ENCODE measurements around the gene SLC9B2.
A peak's percentile ranks its signal among the peaks of the same experiment; 100 is the strongest.

SLC9B2 gene

GRCh38 chr4:103074744-103075434 lies 1.7 kb downstream of the SLC9B2 start:
- no peak for TF ChIP-seq CTCF (IDR thresholded peaks at IDR 0.05; ENCODE audit: low read depth, low read length, missing control alignments)
- Histone ChIP-seq H3K36me3 (replicated peaks) (no peaks in the 10 kb centered on the region), H3K27ac (no peak overlapping the region), H3K4me3 (ENCODE audit: low read depth, low read length) (peak overlapping the region; percentile 78), H3K27me3 (replicated peaks) (no peaks in the 10 kb centered on the region)
- no peak for DNase-seq
- in situ Hi-C loops (cut with HindIII; ENCODE audit: low pct_ligation_motif_present, low sequenced_read_pairs) = no loop called here

DNA sequence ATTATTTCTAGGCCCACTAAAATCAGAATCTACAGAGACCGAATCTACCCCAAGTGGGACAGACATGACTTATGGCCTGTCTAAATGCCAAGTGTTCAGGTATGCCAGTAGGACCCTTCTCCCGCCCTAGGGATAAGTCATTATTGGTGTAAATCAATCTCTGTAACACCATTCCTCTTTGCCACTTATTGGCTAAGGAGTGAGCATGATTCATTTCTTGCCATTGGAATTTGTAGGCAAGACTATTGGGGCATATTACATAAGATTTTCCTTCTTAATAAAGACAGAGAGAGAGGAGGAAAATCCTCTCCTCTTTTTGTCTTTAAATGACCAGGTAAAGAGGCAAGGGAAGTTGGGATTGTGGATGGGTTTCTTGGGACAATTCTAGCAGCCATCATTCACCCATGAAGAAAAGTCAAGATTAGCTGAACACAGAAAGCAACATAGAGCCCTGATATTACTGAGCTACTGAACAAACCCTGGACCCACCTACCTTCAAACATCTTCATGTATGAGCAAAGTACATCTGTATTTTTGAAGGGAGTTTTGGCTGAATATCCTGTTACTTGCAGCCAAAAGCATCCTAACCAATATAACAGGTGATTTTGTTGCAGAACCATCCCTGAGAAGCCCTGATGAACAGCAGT lies 2.6 kb downstream of the SLC9B2 start:
- Histone ChIP-seq H3K4me3 (ENCODE audit: low read depth, low read length) (no peak overlapping the region), H3K27me3 (replicated peaks) (no peaks in the 10 kb centered on the region), H3K27ac (no peak overlapping the region), H3K36me3 (replicated peaks) (no peaks in the 10 kb centered on the region)
- in situ Hi-C loops (cut with HindIII; ENCODE audit: low pct_ligation_motif_present, low sequenced_read_pairs) = no loop called here
- DNase-seq = no peak
- TF ChIP-seq CTCF (IDR thresholded peaks at IDR 0.05; ENCODE audit: low read depth, low read length, missing control alignments) = no peak

DNA sequence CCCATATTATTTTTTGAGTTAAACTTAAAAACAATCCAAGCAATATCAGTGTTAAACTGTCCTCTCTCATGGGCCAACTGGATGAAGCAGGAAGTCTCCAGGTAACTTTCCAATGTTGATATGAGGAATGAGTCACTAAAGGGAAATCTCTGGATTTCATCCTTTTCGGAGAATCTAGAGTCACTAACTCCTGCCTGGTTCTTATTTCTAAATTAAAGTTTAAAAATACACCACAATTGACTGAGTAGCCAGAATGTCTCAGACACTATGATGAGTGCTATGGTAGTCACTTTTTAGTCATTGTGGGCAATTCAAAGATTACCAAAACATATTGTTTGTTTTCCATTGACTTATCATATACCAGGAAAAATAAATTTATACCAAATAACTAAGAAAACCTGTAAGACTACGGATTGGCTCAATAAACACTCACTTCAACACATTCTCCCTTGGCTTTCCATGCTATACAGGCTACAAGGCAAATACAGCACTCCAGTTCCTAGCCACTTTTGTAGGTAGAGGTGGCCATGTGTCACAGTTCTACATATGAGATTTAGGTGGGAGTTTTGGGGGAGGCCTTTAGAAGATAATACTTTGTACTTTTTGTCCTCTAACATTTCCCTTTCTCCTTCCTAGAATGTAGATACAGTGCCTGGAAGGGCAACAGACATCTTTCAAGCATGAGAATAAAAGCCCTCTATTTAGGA lies 8.6 kb downstream of the SLC9B2 start:
- Histone ChIP-seq H3K4me3 (ENCODE audit: low read depth, low read length) (no peak overlapping the region), H3K27me3 (replicated peaks) (no peaks in the 10 kb centered on the region), H3K27ac (no peak overlapping the region), H3K36me3 (replicated peaks) (no peaks in the 10 kb centered on the region)
- in situ Hi-C loops (cut with HindIII; ENCODE audit: low pct_ligation_motif_present, low sequenced_read_pairs) = no loop called here
- DNase-seq = no peak
- TF ChIP-seq CTCF (IDR thresholded peaks at IDR 0.05; ENCODE audit: low read depth, low read length, missing control alignments) = no peak

- Histone ChIP-seq H3K4me3 (ENCODE audit: low read depth, low read length) (no peak overlapping the region), H3K36me3 (replicated peaks) (no peaks in the 10 kb centered on the region), H3K27ac (no peak overlapping the region), H3K27me3 (replicated peaks) (no peaks in the 10 kb centered on the region)
- in situ Hi-C loops (cut with HindIII; ENCODE audit: low pct_ligation_motif_present, low sequenced_read_pairs) = no loop called here
- no peak for TF ChIP-seq CTCF (IDR thresholded peaks at IDR 0.05; ENCODE audit: low read depth, low read length, missing control alignments)
- DNase-seq = no peak
These were observed 16.0 kb downstream of the SLC9B2 start for GRCh38 chr4:103060453-103061148.

DNA sequence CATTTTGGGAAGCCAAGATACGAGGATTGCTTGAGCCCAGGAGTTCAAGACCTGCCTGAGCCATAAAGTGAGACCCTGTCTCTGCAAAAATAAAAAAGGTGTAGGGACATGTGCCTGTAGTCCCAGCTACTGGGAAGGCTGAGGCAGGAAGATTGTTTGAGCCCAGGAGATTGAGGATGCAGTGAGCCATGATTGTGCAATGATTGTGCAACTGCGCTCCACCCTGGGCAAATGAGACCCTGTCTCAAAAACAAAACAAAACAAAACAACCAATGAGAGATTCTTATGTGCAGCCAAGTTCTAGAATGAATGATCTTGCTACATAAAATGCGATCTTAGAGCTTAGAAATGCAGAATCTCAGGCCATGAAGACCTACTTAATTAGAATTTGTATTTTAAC lies 22.5 kb downstream of the SLC9B2 start:
- H3K27ac ChIP-seq = no peak overlapping the region
- peaks cover 1% of the 10 kb centered on the region for H3K36me3 ChIP-seq (replicated peaks)
- no peak for DNase-seq
- no peaks in the 10 kb centered on the region for H3K27me3 ChIP-seq (replicated peaks)
- no peak for TF ChIP-seq CTCF (IDR thresholded peaks at IDR 0.05; ENCODE audit: low read depth, low read length, missing control alignments)
- no peak overlapping the region for H3K4me3 ChIP-seq (ENCODE audit: low read depth, low read length)
- in situ Hi-C loops (cut with HindIII; ENCODE audit: low pct_ligation_motif_present, low sequenced_read_pairs) = no loop called here

Data from brain microvascular endothelial cell (primary cell).